Panc1 (cell line): Measurements from ENCODE around the gene SBF1. TPM values are rescaled to one million over a fixed set of nuclear protein-coding genes. Genes with fewer than 3 reads are reported as not detected.

Experiments used
- ATAC-seq: fragments of 200-7000 bp; cut with Tn5 transposase; 2 replicates; pipeline ENCODE4 v1.9.1; 2020; ENCODE audit warnings: mild to moderate bottlenecking, moderate library complexity
- BruUV-seq: library from RNA; stranded (reverse); fragments of 400-500 nt; replicated peaks from 2 replicates; lab custom pipeline; 2021; lab: Mats Ljungman, UMichigan
- CTCF ChIA-PET: fragments of 300-600 bp; sonication (Branson Sonifier 250); formaldehyde crosslinking; loops from one replicate; lab custom pipeline; 2022; ENCODE audit warnings: antibody characterized with exemption; lab: Charles Lee
- POLR2A ChIA-PET: fragments of 300-600 bp; sonication (Branson Sonifier 250); formaldehyde crosslinking; loops from one replicate; lab custom pipeline; 2022; ENCODE audit warnings: antibody characterized with exemption; lab: Charles Lee
- DNase-seq: peaks from one replicate; pipeline ENCODE4 v3.0.0-alpha.2; 2010; ENCODE audit warnings: low read depth, low spot score
- H3K27ac ChIP-seq: 2 replicates; pipeline ENCODE4 v1.5.1; 2011; ENCODE audit warnings: mild to moderate bottlenecking, low read length, inconsistent platforms
- H3K27me3 ChIP-seq: fragments of 200-500 bp; sonication (Bioruptor generic); 2 replicates; pipeline ENCODE4 v1.6.0; 2014; ENCODE audit warnings: low read length, inconsistent platforms; ENCODE audit not compliant: control insufficient read depth, insufficient read depth
- H3K36me3 ChIP-seq: fragments of 200-500 bp; sonication (Bioruptor generic); 2 replicates; pipeline ENCODE4 v1.5.1; 2014; ENCODE audit warnings: inconsistent platforms, mild to moderate bottlenecking, low read length, moderate library complexity; ENCODE audit not compliant: control insufficient read depth, insufficient read depth
- H3K4me1 ChIP-seq: 2 replicates; pipeline ENCODE4 v1.5.1; 2011; ENCODE audit warnings: inconsistent platforms, mild to moderate bottlenecking, low read length, moderate library complexity; ENCODE audit not compliant: control insufficient read depth, insufficient read depth
- H3K4me3 ChIP-seq, 2 experiments: 2 replicates each; pipeline ENCODE4 v1.5.1; 2011 to 2012; ENCODE audit warnings: low read depth in 2 of 2, low read length in 2 of 2, mild to moderate bottlenecking in 2 of 2, inconsistent platforms in 1 of 2, moderate library complexity in 1 of 2
- H3K9me3 ChIP-seq: fragments of 200-500 bp; sonication (Bioruptor generic); 2 replicates; pipeline ENCODE4 v1.5.1; 2014; ENCODE audit warnings: low read depth, mild to moderate bottlenecking, inconsistent platforms, low read length, moderate library complexity; ENCODE audit not compliant: control insufficient read depth, insufficient read depth
- CTCF ChIP-seq: fragments of 450-650 bp; IDR thresholded peaks from 2 replicates; pipeline ENCODE4 v1.5.1; 2017; ENCODE audit warnings: mild to moderate bottlenecking
- POLR2AphosphoS5 ChIP-seq: IDR thresholded peaks from 2 replicates; pipeline ENCODE4 v1.6.1; 2012; ENCODE audit warnings: mild to moderate bottlenecking, low read depth, low read length, moderate library complexity
- SIN3A ChIP-seq: IDR thresholded peaks from 2 replicates; pipeline ENCODE4 v1.6.1; 2012; ENCODE audit warnings: low read depth, mild to moderate bottlenecking, low read length, moderate library complexity, borderline replicate concordance; ENCODE audit not compliant: insufficient read depth
- TCF7L2 ChIP-seq: IDR thresholded peaks from 2 replicates; pipeline ENCODE4 v1.6.1; 2011; ENCODE audit warnings: mild to moderate bottlenecking, low read depth, low read length, inconsistent platforms
- in situ Hi-C: cut with HindIII; loops from 2 replicates; pipeline ENCODE4 v1.10.0; 2016; ENCODE audit warnings: low sequenced_read_pairs, low pct_unique_long_range_greater_than_20kb
- intact Hi-C: fragments of 100-400 bp; cut with micrococcal nuclease; formaldehyde crosslinking; loops from one replicate; pipeline ENCODE4 v1.10.0; 2022; ENCODE audit not compliant: unreplicated experiment
- total RNA-seq: library from RNA; stranded (reverse); gene quantifications from one replicate; pipeline ENCODE4 v1.2.1, GENCODE V29; 2021; ENCODE audit not compliant: unreplicated experiment
- TF ChIP-seq, protein P1 (sequence below), 2 experiments: IDR thresholded peaks; 2 replicates each; pipeline ENCODE4 v1.6.1; 2011 to 2012; ENCODE audit warnings: low read depth in 2 of 2, control low read depth in 1 of 2, low read length in 1 of 2, mild to moderate bottlenecking in 1 of 2, moderate library complexity in 1 of 2; ENCODE audit not compliant: insufficient read depth in 1 of 2

SBF1 gene
- total RNA-seq, 1 experiment from 2014 or later, result 59.2 TPM

DNA sequence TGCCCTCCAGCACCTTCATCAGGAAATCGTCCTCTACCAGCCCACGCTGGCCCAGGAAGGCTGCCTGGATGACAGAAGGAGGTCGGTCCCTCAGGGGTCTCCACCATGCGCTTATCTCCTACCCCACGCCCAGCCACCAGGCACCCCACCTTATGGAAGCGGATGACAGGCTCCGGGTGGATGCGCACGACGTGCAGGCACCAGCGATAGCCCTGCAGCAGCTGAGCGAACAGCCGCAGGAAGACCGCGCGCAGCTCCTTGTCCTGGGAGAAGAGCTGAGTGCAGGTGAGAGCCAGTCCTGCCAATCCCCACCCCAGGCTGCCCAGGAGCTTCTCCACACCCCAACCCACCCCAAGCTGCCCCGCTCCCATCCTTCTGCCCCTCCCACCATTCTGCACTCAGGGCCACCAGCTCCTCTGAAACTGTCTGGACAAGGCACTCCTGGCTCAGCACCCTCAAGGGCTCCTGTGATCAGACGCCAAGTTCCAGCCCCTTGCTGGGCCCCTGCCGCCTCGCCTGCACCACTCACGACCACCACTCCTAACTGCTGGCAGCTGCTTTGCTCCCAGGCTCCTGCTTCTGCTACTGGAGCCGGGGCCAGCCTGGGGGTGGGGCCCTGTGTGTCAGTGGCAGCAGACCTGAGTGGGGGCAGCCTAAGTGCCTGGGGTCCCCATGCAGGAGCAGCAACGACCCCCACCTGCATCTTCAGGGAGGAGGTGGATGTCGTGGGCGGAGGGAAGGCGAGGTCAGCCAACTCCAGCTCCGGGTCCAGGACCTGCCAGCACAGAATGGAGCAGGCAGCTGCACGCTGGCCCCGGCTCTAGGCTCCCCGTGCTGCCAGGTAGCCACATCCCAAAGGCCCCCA, 9.5 kb downstream of the SBF1 start:
- Histone ChIP-seq H3K9me3 (no peaks in the 10 kb centered on the region), H3K4me3 (no peak overlapping the region), H3K27me3 (no peaks in the 10 kb centered on the region), H3K4me1 (peaks cover 3% of the 10 kb centered on the region), H3K27ac (no peak overlapping the region), H3K36me3 (peaks cover 5% of the 10 kb centered on the region; the same call in 1 of the 2 replicates)
- ATAC-seq (no peak), DNase-seq (no peak)
- in situ Hi-C loops, result no loop called here
- intact Hi-C loops, result no loop called here
- CTCF ChIA-PET, result no interaction called here
- POLR2A ChIA-PET, result interaction anchor here (0.6 kb wide), 1 partner anchor 129 kb away, joined by 6 read pairs; no protein-coding TSS in a partner anchor
- no peak for TF ChIP-seq TCF7L2
- TF ChIP-seq POLR2AphosphoS5, result no peak
- TF ChIP-seq, protein P1, sequence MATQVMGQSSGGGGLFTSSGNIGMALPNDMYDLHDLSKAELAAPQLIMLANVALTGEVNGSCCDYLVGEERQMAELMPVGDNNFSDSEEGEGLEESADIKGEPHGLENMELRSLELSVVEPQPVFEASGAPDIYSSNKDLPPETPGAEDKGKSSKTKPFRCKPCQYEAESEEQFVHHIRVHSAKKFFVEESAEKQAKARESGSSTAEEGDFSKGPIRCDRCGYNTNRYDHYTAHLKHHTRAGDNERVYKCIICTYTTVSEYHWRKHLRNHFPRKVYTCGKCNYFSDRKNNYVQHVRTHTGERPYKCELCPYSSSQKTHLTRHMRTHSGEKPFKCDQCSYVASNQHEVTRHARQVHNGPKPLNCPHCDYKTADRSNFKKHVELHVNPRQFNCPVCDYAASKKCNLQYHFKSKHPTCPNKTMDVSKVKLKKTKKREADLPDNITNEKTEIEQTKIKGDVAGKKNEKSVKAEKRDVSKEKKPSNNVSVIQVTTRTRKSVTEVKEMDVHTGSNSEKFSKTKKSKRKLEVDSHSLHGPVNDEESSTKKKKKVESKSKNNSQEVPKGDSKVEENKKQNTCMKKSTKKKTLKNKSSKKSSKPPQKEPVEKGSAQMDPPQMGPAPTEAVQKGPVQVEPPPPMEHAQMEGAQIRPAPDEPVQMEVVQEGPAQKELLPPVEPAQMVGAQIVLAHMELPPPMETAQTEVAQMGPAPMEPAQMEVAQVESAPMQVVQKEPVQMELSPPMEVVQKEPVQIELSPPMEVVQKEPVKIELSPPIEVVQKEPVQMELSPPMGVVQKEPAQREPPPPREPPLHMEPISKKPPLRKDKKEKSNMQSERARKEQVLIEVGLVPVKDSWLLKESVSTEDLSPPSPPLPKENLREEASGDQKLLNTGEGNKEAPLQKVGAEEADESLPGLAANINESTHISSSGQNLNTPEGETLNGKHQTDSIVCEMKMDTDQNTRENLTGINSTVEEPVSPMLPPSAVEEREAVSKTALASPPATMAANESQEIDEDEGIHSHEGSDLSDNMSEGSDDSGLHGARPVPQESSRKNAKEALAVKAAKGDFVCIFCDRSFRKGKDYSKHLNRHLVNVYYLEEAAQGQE (IDR thresholded peaks at IDR 0.05; ENCODE audit: insufficient read depth in 1 of 2, low read depth in 2 of 2, low read length in 1 of 2), result no peak
- no peak for TF ChIP-seq SIN3A
- no peak for TF ChIP-seq CTCF
- no TSS peak for BruUV-seq

- intact Hi-C loops (no loop called here), in situ Hi-C loops (no loop called here)
- no TSS peak for BruUV-seq
- no peaks in the 10 kb centered on the region for H3K4me1 ChIP-seq
- DNase-seq, result no peak
- no peak for ATAC-seq
- CTCF ChIA-PET, result no interaction called here
- no peak overlapping the region for H3K27ac ChIP-seq
- no peaks in the 10 kb centered on the region for H3K9me3 ChIP-seq
- no peak overlapping the region for H3K4me3 ChIP-seq
- H3K27me3 ChIP-seq, result no peaks in the 10 kb centered on the region
- no peak for TF ChIP-seq SIN3A
- TF ChIP-seq CTCF, result no peak
- no peak for TF ChIP-seq TCF7L2
- peaks cover 5% of the 10 kb centered on the region; the same call in 1 of the 2 replicates for H3K36me3 ChIP-seq
- POLR2A ChIA-PET, result no interaction called here
These were observed 10.4 kb downstream of the SBF1 start for GRCh38 chr22:50464451-50464850.
